Measurements from ENCODE around the gene ATOSA.

The ATOSA gene

DNA sequence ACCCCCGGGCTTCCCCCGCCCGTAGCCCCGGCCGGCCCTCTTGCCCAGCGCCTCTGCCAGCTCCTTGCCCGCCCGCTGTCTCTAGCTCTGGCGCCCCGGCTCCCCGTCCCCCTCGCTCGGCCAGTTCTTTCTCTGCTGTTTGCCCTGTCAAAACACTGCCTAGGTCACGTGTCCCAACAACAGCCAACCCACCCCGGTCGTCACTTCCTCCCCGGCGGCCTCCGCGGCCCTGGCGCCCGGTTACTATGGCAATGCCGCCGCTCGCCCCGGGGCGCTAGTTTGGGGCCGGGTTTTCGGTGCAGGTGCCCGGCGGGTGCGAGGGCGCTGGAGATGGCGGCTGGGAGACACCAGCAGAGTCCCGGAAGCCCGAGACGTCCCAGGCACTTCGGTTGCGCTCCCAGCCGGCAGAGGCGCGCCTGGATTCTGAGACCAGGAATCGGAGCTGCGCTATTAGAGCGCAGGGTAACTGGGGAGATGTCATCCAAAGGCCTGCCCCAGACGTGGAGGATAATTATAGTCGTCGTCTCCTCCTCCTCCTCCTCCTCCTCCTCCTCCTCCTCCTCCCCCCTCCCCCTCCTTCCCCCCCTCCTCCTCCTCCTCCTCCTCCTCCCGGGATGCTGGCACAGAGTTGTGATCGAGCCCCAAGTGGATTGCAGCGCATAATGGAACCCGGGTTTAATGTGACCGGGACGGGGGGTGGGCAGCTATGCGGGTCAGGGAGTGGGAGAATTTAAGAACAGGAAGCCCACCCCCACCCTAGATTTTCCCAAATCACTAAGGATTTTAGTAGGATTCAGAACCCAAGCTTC lies at the start of gene ATOSA:
TSS of gene ATOSA (minus strand) at position 157 of the 809 bp plus-strand sequence. CDS start 1,367 bp downstream, outside the sequence.
- DNase-seq = peak; percentile 93

DNA sequence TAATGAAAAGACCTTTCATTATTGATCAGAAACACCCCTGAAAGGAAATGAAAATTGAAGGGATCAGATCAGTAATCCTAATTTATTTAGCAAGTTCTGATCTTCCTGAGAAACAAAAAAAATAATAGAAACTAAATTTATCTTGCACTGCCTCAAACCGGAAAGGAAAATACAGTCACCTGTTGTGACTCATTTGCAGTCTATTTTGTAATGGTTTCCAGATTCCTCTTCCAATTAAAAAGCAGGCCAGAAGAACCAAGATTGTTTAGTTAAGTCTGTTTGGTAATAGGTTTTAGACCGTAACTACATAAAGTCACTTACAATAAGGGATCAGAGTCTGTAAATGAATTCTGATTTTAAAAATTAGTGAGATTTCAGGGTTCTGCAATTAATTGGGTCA lies 49.7 kb upstream of the ATOSA start:
- DNase-seq = no peak

- no peak for DNase-seq
Observed at GRCh38 chr15:52727815-52728214, 48.6 kb upstream of the ATOSA start.

- DNase-seq = no peak
Observed at GRCh38 chr15:52726195-52726594, 47.0 kb upstream of the ATOSA start.

DNA sequence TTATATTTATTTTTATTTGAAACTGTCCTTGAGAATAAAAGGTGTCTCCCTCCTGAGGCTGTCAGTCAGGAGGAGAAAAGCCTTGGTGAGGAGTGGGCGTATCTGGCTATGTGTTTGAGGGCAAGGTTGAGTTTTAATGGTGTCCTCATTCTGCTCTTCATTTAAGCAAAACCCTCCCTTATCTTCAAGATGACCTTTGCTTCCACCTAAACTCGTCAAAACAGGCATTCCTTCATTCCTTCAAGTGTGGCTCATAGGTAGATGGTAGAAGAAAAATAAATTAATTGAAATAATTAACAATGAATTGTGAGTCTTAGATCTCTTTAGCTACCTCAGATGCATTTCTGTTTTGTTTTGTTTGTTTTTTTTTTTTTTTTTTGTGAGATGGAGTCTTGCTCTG lies 39.4 kb upstream of the ATOSA start:
- DNase-seq = no peak

DNA sequence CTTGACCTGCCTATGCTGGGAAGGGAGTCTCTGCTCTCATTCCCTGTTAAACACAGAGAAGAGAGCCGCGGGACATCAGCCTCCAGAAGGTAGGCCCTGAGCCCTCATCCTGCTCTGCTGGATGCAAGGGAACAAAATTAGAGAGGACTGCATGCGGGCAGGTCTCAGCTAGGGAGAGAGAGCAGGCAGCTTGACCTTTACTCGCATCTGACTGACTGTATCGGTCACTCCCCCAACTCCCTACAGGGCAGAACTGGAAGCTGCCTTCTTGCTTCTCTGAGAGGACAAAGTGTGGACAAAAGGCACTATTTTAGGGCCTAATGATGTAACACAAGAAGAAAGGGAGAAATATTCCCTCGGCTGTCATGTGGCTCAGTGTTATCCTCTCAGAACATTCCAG lies 38.7 kb upstream of the ATOSA start:
- DNase-seq = no peak

- no peak for DNase-seq
Observed at GRCh38 chr15:52717481-52717880, 38.3 kb upstream of the ATOSA start.

DNA sequence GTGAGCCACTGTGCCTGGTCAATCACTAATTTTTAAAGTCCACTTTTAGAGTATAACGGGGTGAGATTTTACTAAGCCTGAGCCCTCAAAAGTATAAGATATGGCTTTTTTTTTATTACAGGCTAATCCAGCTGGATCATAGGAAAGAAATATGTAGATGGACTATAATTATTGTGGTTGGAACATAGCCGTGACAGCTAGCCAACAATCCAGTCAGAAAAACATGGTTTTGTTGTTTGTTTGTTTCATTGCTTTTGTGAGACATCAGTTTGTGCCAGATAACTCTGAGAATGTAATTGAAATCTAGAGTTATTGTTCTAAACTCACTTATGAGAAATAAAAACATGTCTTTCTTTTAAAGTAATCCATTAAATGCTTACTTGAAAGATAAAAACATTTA lies 37.3 kb upstream of the ATOSA start:
- no peak for DNase-seq

- DNase-seq = no peak
Observed at GRCh38 chr15:52715411-52715810, 36.2 kb upstream of the ATOSA start.

DNA sequence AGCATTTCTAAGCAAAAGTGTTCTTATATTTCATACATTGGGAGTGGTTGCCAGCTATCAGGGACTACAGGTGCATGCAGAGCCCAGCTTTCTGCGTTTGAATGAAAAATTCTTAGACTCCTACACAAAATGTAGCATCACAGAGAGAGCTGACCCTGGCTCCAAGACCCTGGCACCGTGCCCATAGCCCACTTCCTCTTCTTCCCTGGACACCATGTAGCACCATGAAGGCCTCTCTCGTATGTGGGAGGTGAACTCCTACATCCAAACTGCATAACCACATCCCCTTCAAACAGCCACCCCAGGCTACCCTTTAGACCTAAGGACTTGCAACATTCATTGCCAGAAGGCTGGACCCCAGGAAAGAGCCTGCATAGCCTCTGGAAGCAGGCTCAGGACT lies 35.8 kb upstream of the ATOSA start:
- DNase-seq = no peak

DNA sequence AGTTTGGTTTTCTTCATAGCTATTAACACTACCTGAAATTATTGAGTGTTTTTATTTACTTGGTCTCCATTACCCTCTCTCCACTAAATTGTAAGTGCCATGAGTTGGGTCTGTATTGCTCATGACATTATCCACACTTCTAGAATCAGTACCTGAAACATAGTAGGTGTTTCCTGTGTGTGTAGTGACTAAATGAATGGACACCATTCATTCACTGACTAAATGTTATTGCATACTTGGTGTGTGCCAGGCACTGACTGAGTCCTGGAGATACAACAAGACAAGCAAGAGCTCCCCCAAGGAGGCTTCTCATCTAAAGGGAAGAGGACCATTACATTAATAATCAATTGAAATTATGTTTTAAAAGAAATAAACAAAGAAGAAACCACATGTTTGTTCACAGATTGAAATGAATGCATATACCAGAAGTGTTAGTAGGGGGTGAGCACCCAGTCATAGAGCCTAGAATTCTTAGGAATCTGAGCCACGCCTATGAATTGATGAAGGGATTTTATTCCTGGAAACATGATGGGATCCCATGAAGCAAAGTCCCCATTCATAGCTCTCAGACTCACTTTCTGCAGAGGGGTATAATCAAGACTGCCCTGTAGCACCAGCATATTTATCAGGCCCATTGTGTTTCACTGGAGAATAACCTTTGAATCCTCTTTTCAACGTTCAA lies 31.7 kb upstream of the ATOSA start:
- DNase-seq = no peak

GRCh38 chr15:52710050-52710707 lies 31.0 kb upstream of the ATOSA start:
- DNase-seq = no peak

DNA sequence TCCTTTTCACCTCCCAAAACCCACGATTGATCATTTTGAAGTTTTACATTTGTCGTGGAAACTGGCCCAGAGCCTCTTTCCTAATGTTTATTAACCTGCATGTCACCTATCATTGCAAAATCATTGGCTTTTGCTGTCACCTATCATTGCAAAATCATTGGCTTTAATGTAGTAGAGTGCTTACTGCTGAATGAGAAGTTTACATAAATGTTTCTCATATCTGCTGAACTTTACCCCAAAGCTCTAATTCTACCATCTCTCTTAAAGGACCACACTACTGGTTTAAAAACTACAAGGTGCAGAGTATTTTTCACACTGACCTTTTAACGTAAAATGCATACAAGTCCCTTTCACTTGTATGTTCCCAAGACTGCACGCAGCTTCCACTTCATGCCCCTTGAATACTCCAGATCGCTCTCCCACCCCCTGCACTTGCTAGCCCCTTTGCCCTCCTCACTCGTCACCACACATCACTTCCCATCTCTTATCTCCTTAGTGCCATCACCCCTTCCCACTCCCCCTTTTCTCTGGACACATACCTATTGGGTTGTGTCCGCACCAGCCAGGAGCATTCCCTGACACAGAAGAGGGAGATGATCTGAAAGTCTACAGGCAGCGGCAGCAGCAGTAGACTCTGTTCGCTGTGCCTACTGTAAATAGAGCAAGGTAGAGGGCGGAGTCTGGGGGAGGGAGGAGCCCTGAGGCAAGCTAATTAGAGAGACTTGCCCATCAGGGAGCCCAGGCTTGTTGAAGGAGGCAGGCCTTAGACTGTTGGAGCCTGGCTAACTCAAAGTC lies 30.2 kb upstream of the ATOSA start:
- no peak for DNase-seq

GRCh38 chr15:52706091-52706490 lies 26.9 kb upstream of the ATOSA start:
- no peak for DNase-seq

- DNase-seq = no peak
Observed at GRCh38 chr15:52702390-52702789, 23.2 kb upstream of the ATOSA start.

DNA sequence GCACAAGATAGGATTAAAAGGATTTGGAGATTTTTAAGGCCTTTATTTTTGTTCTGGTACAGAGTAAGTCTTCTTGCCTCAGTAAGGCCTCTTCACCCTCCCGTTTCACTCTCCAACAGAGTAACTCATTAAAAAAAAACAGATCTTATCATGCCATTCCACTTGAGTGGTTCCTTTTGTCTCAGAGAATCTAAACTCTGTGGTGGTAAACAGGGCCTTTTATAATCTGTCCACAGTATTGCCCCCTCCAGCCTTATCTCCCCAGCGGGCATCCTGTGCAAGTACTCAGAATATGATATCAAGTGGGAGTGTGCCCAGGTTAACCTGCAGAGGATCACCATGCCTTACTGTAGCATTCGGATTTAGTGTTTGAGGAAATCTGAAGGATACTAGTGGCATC lies 20.3 kb upstream of the ATOSA start:
- no peak for DNase-seq

DNA sequence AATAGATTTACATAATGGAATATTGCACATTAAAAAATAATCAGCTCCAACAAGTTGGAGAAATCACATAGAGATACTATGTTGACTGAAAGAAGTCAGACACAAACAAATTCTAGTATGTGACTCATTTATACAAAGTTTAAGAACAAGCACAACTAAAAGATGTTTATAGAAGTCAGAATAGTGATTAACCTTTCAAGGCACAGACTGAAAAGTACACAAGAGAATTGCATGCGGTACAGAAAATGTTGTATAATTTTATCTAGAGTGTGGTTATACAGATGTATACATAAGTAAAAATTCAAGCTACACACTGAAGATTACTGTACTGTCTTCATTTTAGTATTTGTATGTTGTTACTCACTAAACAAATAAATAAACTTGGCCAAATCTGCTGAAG lies 19.3 kb upstream of the ATOSA start:
- DNase-seq = no peak

DNA sequence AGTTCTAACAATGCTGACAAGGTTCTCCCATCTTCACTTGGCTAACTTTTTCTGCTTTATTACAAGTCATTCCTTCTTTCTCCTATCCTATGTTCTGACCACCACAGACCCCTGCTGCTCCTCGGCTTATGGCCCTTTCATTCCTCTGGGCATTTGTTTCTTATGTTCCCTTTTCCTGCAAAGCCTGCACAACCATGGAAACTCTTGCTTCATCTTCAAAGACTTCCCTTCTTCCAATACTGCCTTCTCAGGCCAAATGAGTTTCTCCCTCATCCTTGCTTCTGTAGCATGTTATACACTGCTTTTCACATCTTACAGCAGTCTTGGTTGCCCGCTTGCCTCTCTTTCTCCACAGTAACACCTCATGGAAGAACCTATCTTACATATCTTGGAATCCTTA lies 17.9 kb upstream of the ATOSA start:
- no peak for DNase-seq

- DNase-seq = no peak
Observed at GRCh38 chr15:52695154-52695553, 16.0 kb upstream of the ATOSA start.

DNA sequence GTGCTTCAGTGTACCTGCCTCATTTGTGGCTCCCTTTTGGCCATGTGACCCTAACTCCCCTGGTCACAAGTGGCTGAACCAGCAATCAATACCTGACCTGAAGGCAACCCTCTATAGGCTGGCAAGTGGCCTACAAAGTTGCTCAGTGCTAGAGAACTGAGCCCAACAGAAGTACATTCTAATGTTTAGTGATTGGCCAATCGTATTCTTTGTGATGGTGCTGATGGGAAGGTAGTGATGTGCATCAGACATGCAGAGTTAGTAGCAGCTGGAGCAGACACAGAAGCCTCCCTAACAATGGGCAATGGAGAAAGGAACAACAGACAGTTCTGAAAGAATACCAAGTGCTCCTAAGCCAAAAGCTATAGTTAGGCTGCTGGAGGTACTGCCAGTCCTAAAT lies 10.4 kb upstream of the ATOSA start:
- DNase-seq = no peak

- no peak for DNase-seq
Observed at GRCh38 chr15:52683580-52683979, 4.4 kb upstream of the ATOSA start.

- no peak for DNase-seq
Observed at GRCh38 chr15:52682781-52683180, 3.6 kb upstream of the ATOSA start.

GRCh38 chr15:52682200-52682599 lies 3.0 kb upstream of the ATOSA start:
- no peak for DNase-seq

All from activated naive CD4-positive, alpha-beta T cell treated with Interleukin-2 at 50 U/mL for 16 hours (primary cell).